Measurements from ENCODE around the gene SH3RF1.

GRCh38 chr4:169175035-169175434 lies 95.7 kb downstream of the SH3RF1 start:
- TF ChIP-seq CTCF (IDR thresholded peaks at IDR 0.05) (no peak), POLR2A (IDR thresholded peaks at IDR 0.05) (no peak)
